Stimulated activated CD8-positive, alpha-beta memory T cell treated with anti-CD3 and anti-CD28 coated beads, Interleukin-2, amount 100 ng/mL, for 1 hour (primary cell): Measurements from ENCODE around the gene SMPDL3B.
"Not testable (repeated sequence)": the region's sequence is repeated elsewhere in the genome, so short reads cannot be mapped to it uniquely, and the experiment has no call there.

Source experiments
- DNase-seq, 2 donors: peaks; one replicate each; pipeline ENCODE4 v3.0.0-alpha.2; 2020; ENCODE audit warnings: low read depth in 2 of 2

SMPDL3B gene

GRCh38 chr1:27968692-27969091 is 33.9 kb downstream of the SMPDL3B start:
- DNase-seq: no peak

GRCh38 chr1:27970401-27970800 is 35.6 kb downstream of the SMPDL3B start:
- DNase-seq: no peak

GRCh38 chr1:27971674-27972073 is 36.9 kb downstream of the SMPDL3B start:
- no peak for DNase-seq

DNA sequence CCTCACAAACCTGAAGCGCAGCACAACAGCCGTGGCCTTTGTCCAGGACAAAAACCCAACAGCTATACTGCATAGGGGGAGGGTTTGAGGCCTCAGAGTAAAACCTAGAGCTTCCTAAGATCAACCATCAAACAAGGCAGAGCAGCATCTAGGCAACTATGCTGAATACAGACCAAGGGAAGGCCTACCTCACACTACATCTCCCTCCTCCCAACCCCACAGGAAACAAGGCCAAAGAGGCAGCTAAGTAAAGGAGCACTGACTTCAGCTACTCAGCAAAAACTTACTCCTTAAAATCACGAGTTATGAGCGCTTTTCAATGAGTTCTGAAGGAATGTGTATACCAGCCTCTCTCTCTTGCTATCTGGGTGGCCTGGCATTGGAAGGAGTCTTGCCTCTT is 37.3 kb downstream of the SMPDL3B start:
- no peak for DNase-seq

DNA sequence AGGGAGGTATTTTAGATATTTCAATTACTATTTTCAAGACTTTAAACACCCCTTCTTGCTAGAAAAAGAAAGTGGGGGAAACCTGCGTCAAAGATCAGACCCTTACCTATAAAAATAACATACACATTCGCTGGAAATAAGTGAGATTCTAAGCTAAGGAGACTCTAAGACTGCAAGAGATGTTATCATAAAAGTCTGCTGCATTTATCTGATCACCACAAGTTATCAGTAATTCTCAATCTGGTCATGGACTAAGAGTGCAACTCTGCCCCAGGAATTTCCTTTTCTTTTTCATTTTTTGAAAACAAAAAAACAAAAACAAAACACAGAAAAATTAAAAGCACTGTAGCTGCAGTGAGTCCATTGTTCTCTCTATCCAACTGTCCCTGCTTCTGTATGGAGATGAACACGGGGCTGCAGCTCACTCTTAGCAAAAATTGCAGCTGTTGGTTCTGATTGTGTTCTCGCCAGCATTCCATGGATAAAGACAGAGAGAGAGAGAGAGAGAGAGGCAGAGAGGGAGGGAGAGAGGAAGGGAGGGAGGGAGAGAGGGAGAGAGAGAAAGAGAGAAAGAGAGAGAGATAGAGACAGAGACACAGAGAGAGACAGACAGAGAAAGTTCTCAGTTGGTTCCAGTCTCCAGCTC is 39.1 kb downstream of the SMPDL3B start:
- no peak for DNase-seq

- no peak for DNase-seq
Observed at GRCh38 chr1:27974417-27974781, 39.6 kb downstream of the SMPDL3B start.

DNA sequence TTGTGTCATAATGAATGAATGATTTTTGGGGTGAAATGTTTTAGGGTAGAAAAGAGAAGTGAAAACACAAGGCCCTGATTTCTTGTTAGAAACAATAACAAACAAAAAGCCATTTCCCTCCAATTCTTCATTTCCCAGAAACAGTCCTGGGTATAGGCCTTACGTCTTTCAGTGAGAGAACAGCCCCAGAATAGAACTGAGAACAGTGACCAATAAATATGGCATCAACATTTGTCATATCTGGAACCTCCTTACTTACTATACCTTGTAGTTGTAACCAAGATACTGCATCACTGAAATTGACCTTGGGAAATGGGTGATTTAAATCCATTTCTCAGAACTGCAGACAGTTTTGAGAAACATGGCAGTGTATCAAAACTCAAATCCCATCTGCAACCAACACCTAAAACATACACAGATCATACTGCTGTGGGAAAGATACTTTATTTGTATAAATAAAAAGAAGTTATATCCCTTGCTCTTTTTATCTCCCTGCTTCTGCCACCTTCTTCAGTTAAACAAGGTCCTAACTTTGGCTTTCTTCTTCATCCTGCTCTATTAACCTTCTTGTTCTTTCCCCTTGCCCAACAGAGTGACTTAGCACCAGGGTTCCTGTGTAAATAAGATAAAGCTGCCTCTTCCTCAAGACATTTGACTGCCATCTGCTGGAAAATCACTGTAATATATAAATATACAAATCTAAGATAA is 44.5 kb downstream of the SMPDL3B start:
- DNase-seq: no peak

- no peak for DNase-seq
Observed at GRCh38 chr1:27979859-27980201, 45.0 kb downstream of the SMPDL3B start.

- DNase-seq: no peak
Observed at GRCh38 chr1:27980216-27980845, 45.5 kb downstream of the SMPDL3B start.

DNA sequence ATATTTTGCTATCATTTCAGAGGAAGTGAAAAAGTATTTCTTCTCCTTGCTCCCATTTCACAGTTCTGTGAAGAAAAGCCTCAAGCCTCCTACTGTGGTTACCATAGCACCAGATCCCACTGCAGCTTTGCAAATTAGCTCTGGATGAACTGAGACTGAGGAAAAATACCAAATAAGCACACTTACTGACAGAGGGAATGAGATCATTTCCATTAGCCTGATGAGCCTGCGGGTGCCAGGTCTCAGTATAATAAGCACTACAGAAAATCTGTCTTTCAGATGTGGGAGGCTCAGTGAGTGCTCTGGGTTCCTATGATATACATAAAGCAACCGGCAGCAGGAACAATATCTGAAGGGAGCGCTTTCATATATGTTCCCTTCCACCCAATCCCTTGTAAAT is 46.3 kb downstream of the SMPDL3B start:
- no peak for DNase-seq

GRCh38 chr1:27990920-27991537 is 56.2 kb downstream of the SMPDL3B start:
- DNase-seq: no peak

DNA sequence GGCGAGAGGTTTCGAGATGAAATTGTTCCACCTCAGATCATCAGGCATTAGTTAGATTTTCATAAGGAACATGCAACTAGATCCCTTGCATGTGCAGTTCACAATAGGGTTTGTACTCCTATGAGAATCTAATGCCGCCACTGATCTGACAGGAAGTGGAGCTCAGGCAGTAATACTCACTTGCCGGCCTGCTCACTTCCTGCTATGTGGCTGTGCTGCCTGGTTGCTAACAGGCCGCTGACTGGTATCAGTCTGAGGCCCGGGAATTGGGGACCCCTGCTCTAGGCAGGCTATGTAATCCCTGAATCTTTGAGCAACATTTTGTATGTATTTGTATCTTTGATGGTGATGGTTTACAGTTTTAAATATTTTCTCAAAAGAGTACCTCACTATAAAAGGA is 57.5 kb downstream of the SMPDL3B start:
- peak; percentile 4 to 9 for DNase-seq

DNA sequence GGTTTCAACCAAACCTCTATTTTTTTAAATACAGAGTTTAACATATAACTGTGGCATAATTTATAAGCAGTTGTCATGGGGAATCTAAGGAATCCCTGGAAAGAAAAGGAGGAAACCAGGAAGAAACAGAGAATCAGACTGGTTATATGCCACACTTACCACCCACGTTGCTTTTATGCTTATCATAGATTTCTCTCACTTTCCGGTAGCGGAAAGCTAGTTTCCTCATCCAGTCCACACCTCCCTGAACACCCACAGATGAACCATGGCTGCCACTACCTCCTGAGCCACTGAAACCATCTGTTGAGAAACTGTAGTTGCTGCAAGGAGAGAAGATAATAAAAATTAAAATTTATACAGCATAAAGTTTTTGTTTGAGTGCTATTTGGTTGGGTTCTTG is 58.4 kb downstream of the SMPDL3B start:
- DNase-seq: peak in 1 of 2 donors; percentile 4

DNA sequence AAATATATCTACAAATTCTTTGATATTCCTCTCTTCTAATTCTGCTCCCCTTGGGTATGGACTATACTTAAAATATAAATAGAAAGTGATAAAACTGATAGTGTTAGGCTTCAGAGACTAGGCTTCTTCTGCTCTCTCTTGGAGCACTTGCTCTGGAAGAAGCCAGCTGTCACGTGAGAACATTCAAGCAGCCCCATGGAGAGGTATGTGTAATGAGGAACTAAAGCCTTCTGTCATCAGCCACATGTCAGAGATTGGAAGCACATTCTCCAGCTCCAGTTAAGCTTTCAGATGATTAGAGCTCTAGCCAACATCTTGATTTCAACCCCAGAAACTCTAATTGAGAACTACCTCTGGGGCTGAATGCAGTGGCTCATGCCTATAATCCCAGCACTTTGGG is 59.3 kb downstream of the SMPDL3B start:
- no peak for DNase-seq

- not testable (repeated sequence) for DNase-seq
Observed at GRCh38 chr1:27994526-27994925, 59.7 kb downstream of the SMPDL3B start.

DNA sequence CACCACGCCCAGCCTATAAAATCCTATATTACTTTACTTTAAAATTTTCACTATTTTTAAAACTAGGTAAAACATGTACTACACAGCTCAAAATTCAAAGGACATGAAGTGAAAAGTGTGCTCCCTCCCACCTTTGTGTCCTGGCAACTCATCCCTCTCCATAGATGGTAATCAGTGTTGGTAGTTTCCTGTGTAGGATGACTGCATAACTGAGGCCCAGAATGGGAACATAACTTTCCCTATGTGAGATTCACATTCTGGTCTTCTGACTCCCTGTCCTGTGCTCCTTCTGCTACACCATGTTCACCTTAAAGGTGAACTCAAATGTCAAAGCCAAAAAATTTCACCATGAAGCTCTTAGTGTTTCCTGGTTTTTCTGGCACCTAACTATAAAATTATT is 64.3 kb downstream of the SMPDL3B start:
- no peak for DNase-seq

DNA sequence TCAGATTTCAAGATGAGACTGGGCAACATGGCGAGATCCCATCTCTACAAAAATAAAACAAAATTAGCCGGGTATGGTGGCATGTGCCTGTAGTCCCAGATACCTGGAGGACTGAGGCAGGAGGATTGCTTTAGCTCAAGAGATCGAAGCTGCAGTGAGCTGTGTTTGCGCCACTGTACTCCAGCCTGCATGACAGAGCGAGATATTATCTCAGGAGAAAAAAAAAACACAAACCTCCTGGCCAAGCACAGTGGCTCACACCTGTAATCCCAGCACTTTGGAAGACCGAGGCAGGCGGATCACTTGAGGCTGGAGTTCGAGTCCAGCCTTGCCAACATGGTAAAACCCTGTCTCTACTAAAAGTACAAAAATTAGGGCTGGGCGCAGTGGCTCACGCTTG is 67.8 kb downstream of the SMPDL3B start:
- DNase-seq: no peak

GRCh38 chr1:28003117-28003516 is 68.3 kb downstream of the SMPDL3B start:
- DNase-seq: not testable (repeated sequence)
